H1 (cell line): Measurements from ENCODE around the gene DGAT2. TPM values are rescaled to one million over a fixed set of nuclear protein-coding genes. Genes with fewer than 3 reads are reported as not detected.

ENCODE experiments used
- CTCF ChIA-PET: fragments of 300-600 bp; sonication (Branson Sonifier 250); formaldehyde crosslinking; loops from one replicate; lab custom pipeline; 2021; ENCODE audit not compliant: partially characterized antibody; lab: Charles Lee
- POLR2A ChIA-PET: fragments of 300-600 bp; sonication (Branson Sonifier 250); formaldehyde crosslinking; loops from one replicate; lab custom pipeline; 2021; ENCODE audit warnings: inconsistent platforms; ENCODE audit not compliant: partially characterized antibody; lab: Charles Lee
- DNase-seq, 2 experiments: peaks; one replicate each; pipeline versions ENCODE4 v3.0.0 to v3.0.0-alpha.2; 2010 to 2022; ENCODE audit warnings: low spot score in 2 of 2, low read depth in 1 of 2, mixed read lengths in 1 of 2
- FAIRE-seq: peaks from 2 replicates; lab custom pipeline; 2011; peaks lifted over from hg19 to GRCh38; lab: Jason Lieb, UNC
- H2AFZ ChIP-seq: 2 replicates; pipeline ENCODE4 v1.8.1; 2012; ENCODE audit warnings: low read length, inconsistent platforms
- H2AK5ac ChIP-seq: 2 replicates; pipeline ENCODE4 v1.6.1; 2013; ENCODE audit warnings: low read depth, low read length
- H2BK120ac ChIP-seq: replicated peaks from 2 replicates; pipeline ENCODE3; 2013; ENCODE audit warnings: low read depth, low read length, inconsistent platforms
- H2BK12ac ChIP-seq: 2 replicates; pipeline ENCODE4 v1.6.1; 2013; ENCODE audit warnings: low read depth, low read length
- H2BK15ac ChIP-seq: 2 replicates; pipeline ENCODE4 v1.6.1; 2013; ENCODE audit warnings: low read length
- H2BK20ac ChIP-seq: 2 replicates; pipeline ENCODE4 v1.6.1; 2013; ENCODE audit warnings: low read length
- H2BK5ac ChIP-seq: 2 replicates; pipeline ENCODE4 v1.6.1; 2013; ENCODE audit warnings: low read depth, low read length
- H3K14ac ChIP-seq: 2 replicates; pipeline ENCODE4 v1.6.1; 2013; ENCODE audit warnings: inconsistent platforms; ENCODE audit not compliant: insufficient read length
- H3K18ac ChIP-seq: 2 replicates; pipeline ENCODE4 v1.6.1; 2013; ENCODE audit warnings: low read length; ENCODE audit errors: extremely low read depth
- H3K23ac ChIP-seq: 2 replicates; pipeline ENCODE4 v1.6.1; 2013; ENCODE audit warnings: inconsistent platforms; ENCODE audit not compliant: insufficient read length
- H3K23me2 ChIP-seq: 2 replicates; pipeline ENCODE4 v1.6.1; 2013; ENCODE audit warnings: low read depth, low read length
- H3K27ac ChIP-seq: 2 replicates; pipeline ENCODE4 v1.6.1; 2011; ENCODE audit warnings: low read depth, low read length, inconsistent platforms
- H3K27me3 ChIP-seq, 4 experiments: replicated peaks in 1 of 4; 1 replicate in 1 of 4; 2 replicates in 3 of 4; pipeline versions ENCODE4 v1.6.1 to v1.8.1; 2011 to 2013; ENCODE audit warnings: low read length in 3 of 4, mild to moderate bottlenecking in 3 of 4, inconsistent platforms in 2 of 4, mixed read lengths in 2 of 4, moderate library complexity in 1 of 4; ENCODE audit not compliant: control insufficient read depth in 3 of 4, insufficient read depth in 3 of 4; ENCODE audit errors: extremely low read depth in 1 of 4
- H3K36me3 ChIP-seq, 4 experiments: 2 replicates each; pipeline versions ENCODE4 v1.6.1 to v1.8.1; 2011 to 2013; ENCODE audit warnings: mild to moderate bottlenecking in 4 of 4, low read length in 3 of 4, moderate library complexity in 2 of 4, control low read depth in 1 of 4, inconsistent platforms in 1 of 4; ENCODE audit not compliant: insufficient read depth in 4 of 4, control insufficient read depth in 2 of 4
- H3K4ac ChIP-seq: replicated peaks from 2 replicates; pipeline ENCODE3; 2013; ENCODE audit warnings: low read length, low read depth, mixed read lengths, inconsistent platforms; ENCODE audit not compliant: insufficient read length
- H3K4me1 ChIP-seq, 4 experiments: replicated peaks in 1 of 4; 1 replicate in 1 of 4; 2 replicates in 3 of 4; pipeline versions ENCODE4 v1.6.1 to v1.8.1; 2011 to 2013; ENCODE audit warnings: low read length in 3 of 4, inconsistent platforms in 2 of 4, mixed read lengths in 1 of 4; ENCODE audit not compliant: insufficient read depth in 4 of 4, control insufficient read depth in 3 of 4
- H3K4me2 ChIP-seq, 2 experiments: 2 replicates each; pipeline versions ENCODE4 v1.6.1 to v1.8.1; 2011 to 2013; ENCODE audit warnings: low read depth in 2 of 2, low read length in 2 of 2, control low read depth in 1 of 2, inconsistent platforms in 1 of 2, mild to moderate bottlenecking in 1 of 2; ENCODE audit not compliant: insufficient read depth in 1 of 2
- H3K4me3 ChIP-seq, 4 experiments: fragments of 200-600, 300-600 bp in 1 of 4; sonication (generic), shearing (Covaris generic), sonication (Bioruptor Twin) in 1 of 4; 2 replicates each; pipeline versions ENCODE4 v1.5.1 to v1.8.1; 2011 to 2016; ENCODE audit warnings: low read length in 4 of 4, low read depth in 3 of 4, control low read depth in 2 of 4, inconsistent platforms in 2 of 4, mild to moderate bottlenecking in 2 of 4, mixed read lengths in 1 of 4, moderate library complexity in 1 of 4; ENCODE audit not compliant: insufficient read depth in 2 of 4; ENCODE audit errors: extremely low read depth in 1 of 4
- H3K56ac ChIP-seq: replicated peaks from 2 replicates; pipeline ENCODE3; 2013; ENCODE audit warnings: low read depth, mild to moderate bottlenecking, mixed read lengths, low read length, inconsistent platforms; ENCODE audit not compliant: insufficient read length
- H3K79me1 ChIP-seq: 2 replicates; pipeline ENCODE4 v1.6.1; 2013; ENCODE audit warnings: low read depth, low read length, control low read depth
- H3K79me2 ChIP-seq, 2 experiments: 2 replicates each; pipeline versions ENCODE4 v1.6.1 to v1.8.1; 2012 to 2013; ENCODE audit warnings: low read length in 2 of 2, mild to moderate bottlenecking in 2 of 2, inconsistent platforms in 1 of 2; ENCODE audit not compliant: insufficient read depth in 2 of 2, control insufficient read depth in 1 of 2
- H3K9ac ChIP-seq, 4 experiments: replicated peaks in 1 of 4; 1 replicate in 1 of 4; 2 replicates in 3 of 4; pipeline versions ENCODE4 v1.6.1 to v1.8.1; 2011 to 2013; ENCODE audit warnings: low read depth in 3 of 4, low read length in 3 of 4, control low read depth in 2 of 4, mild to moderate bottlenecking in 2 of 4, moderate library complexity in 2 of 4, inconsistent platforms in 1 of 4; ENCODE audit errors: extremely low read depth in 1 of 4
- H3K9me3 ChIP-seq, 2 experiments: 2 replicates each; pipeline versions ENCODE4 v1.6.1 to v1.8.1; 2012 to 2013; ENCODE audit warnings: mild to moderate bottlenecking in 2 of 2, moderate library complexity in 2 of 2, control low read depth in 1 of 2, inconsistent platforms in 1 of 2, low read depth in 1 of 2, low read length in 1 of 2, mixed read lengths in 1 of 2; ENCODE audit not compliant: insufficient read depth in 2 of 2
- H4K20me1 ChIP-seq, 2 experiments: replicated peaks in 1 of 2; 2 replicates each; pipeline versions ENCODE3 to v1.8.1; 2011 to 2013; ENCODE audit warnings: inconsistent platforms in 2 of 2, low read length in 2 of 2, mild to moderate bottlenecking in 1 of 2; ENCODE audit not compliant: insufficient read depth in 2 of 2, control insufficient read depth in 1 of 2
- H4K5ac ChIP-seq: 2 replicates; pipeline ENCODE4 v1.6.1; 2013; ENCODE audit warnings: low read length, low read depth, mixed read lengths, inconsistent platforms; ENCODE audit not compliant: insufficient read length
- H4K8ac ChIP-seq: 2 replicates; pipeline ENCODE4 v1.8.0; 2013; ENCODE audit warnings: mild to moderate bottlenecking, moderate library complexity, low read length, inconsistent platforms; ENCODE audit not compliant: insufficient read depth; ENCODE audit errors: extremely low read depth
- H4K91ac ChIP-seq: replicated peaks from 2 replicates; pipeline ENCODE3; 2013; ENCODE audit warnings: low read length, mixed read lengths, inconsistent platforms; ENCODE audit not compliant: insufficient read length
- CEBPB ChIP-seq: IDR thresholded peaks from 2 replicates; pipeline ENCODE4 v1.6.1; 2012; ENCODE audit warnings: low read depth, low read length
- CHD2 ChIP-seq: IDR thresholded peaks from 2 replicates; pipeline ENCODE4 v1.6.1; 2012; ENCODE audit warnings: low read length, improper control_type of control experiment
- CREB1 ChIP-seq: IDR thresholded peaks from 2 replicates; pipeline ENCODE4 v1.6.1; 2012; ENCODE audit warnings: inconsistent platforms
- CTCF ChIP-seq, 3 experiments: IDR thresholded peaks; 1 replicate in 2 of 3; 2 replicates in 1 of 3; pipeline versions ENCODE4 v1.5.1 to v1.6.1; 2011; ENCODE audit warnings: low read length in 3 of 3, mild to moderate bottlenecking in 3 of 3, inconsistent platforms in 2 of 3, low read depth in 1 of 3, moderate library complexity in 1 of 3; ENCODE audit not compliant: insufficient read depth in 1 of 3; ENCODE audit errors: control extremely low read depth in 1 of 3
- EP300 ChIP-seq, 2 experiments: IDR thresholded peaks; 1 replicate in 1 of 2; 2 replicates in 1 of 2; pipeline ENCODE4 v1.6.1; 2011 to 2012; ENCODE audit warnings: low read depth in 2 of 2, low read length in 2 of 2, mild to moderate bottlenecking in 2 of 2, borderline replicate concordance in 1 of 2, inconsistent platforms in 1 of 2, moderate library complexity in 1 of 2
- GTF2F1 ChIP-seq: IDR thresholded peaks from 2 replicates; pipeline ENCODE4 v1.6.1; 2012; ENCODE audit warnings: low read depth, low read length, improper control_type of control experiment, borderline replicate concordance
- KDM5A ChIP-seq: fragments of 200-600 bp; IDR thresholded peaks from 2 replicates; pipeline ENCODE4 v1.7.1; 2012; ENCODE audit warnings: mild to moderate bottlenecking, low read length, inconsistent platforms, mixed read lengths
- PHF8 ChIP-seq: fragments of 200-600 bp; sonication (generic); conservative IDR thresholded peaks from 2 replicates; pipeline ENCODE4 v1.7.1; 2012; ENCODE audit warnings: low read depth, mild to moderate bottlenecking, inconsistent platforms, low read length, moderate library complexity
- POU5F1 ChIP-seq: IDR thresholded peaks from 2 replicates; pipeline ENCODE4 v1.6.1; 2011; ENCODE audit warnings: low read depth, mild to moderate bottlenecking, low read length, moderate library complexity
- SUZ12 ChIP-seq: fragments of 200-600 bp; sonication (generic); IDR thresholded peaks from 2 replicates; pipeline ENCODE4 v1.6.1; 2012; ENCODE audit warnings: mild to moderate bottlenecking, inconsistent platforms, low read length, moderate library complexity, mixed read lengths
- TBP ChIP-seq: IDR thresholded peaks from 2 replicates; pipeline ENCODE4 v1.6.1; 2011; ENCODE audit warnings: low read depth, low read length, improper control_type of control experiment
- WGBS, 2 experiments: shearing (Covaris generic) in 1 of 2; methylation state at CpG; one replicate each; pipeline versions ENCODE4 v1.1.6 to v1.1.7; 2013 to 2015; ENCODE audit warnings: low lambda C conversion rate in 2 of 2, mixed read lengths in 2 of 2, inconsistent platforms in 1 of 2, low coverage in 1 of 2, missing lambda C conversion rate in 1 of 2; ENCODE audit not compliant: insufficient replicate concordance in 2 of 2, insufficient coverage in 1 of 2, insufficient read length in 1 of 2; ENCODE audit errors: extremely low coverage in 1 of 2, missing lambda C conversion rate in 1 of 2; 5-methylcytosine and 5-hydroxymethylcytosine counted together
- polyA plus RNA-seq, 7 experiments: library from polyadenylated mRNA; depleted of rRNA in 3 of 7; stranded (reverse) in 5 of 7; unstranded in 2 of 7; fragments of >200 nt in 5 of 7; fragments of 200-250 nt in 2 of 7; gene quantifications; 1 replicate in 5 of 7; 2 replicates in 1 of 7; 4 replicates in 1 of 7; pipeline versions ENCODE4 v1.2.1 to v1.2.3, GENCODE V29; 2011 to 2013; ENCODE audit warnings: missing spikeins in 2 of 7, mixed read lengths in 2 of 7
- total RNA-seq: library from RNA; stranded (reverse); fragmentation: NEBNext Ultra II Directional; extraction: Animal tissue kit (Norgen Biotek cat#: 25700); gene quantifications from 2 replicates; pipeline ENCODE4 v1.2.1, GENCODE V29; 2021

The DGAT2 gene
- total and polyA plus RNA-seq, 2 of the 8 experiments (the other 6 are each of a cell fraction or from before 2014, with no cell fraction given) = 3.2 to 5.9 TPM

GRCh38 chr11:75801362-75802020 lies 32.9 kb downstream of the DGAT2 start:
- Histone ChIP-seq H3K27ac (no peak overlapping the region), H3K18ac (no peak overlapping the region), H3K9ac (no peak overlapping the region), H3K4me2 (no peak overlapping the region), H3K27me3 (no peaks in the 10 kb centered on the region), H4K8ac (no peak overlapping the region), H3K4me3 (no peak overlapping the region), H3K23me2 (no peaks in the 10 kb centered on the region), H3K79me2 (no peaks in the 10 kb centered on the region), H2BK5ac (no peak overlapping the region), H3K4ac (no peak overlapping the region), H2AK5ac (no peak overlapping the region), H3K9me3 (no peaks in the 10 kb centered on the region), H4K91ac (no peak overlapping the region), H4K20me1 (no peaks in the 10 kb centered on the region), H3K36me3 (no peaks in the 10 kb centered on the region), H2BK15ac (no peak overlapping the region), H2AFZ (no peak overlapping the region), H2BK20ac (no peak overlapping the region), H3K4me1 (0 out of 7 replicates have a peak, but pooled peaks cover 0 to 2% (median 0%) of the 10 kb centered on the region in 4 experiments), H3K79me1 (no peaks in the 10 kb centered on the region), H4K5ac (no peak overlapping the region), H3K14ac (no peak overlapping the region), H3K56ac (no peak overlapping the region), H2BK120ac (no peak overlapping the region), H3K23ac (no peak overlapping the region), H2BK12ac (no peak overlapping the region)
- FAIRE-seq (no peak), DNase-seq (no peak)
- POLR2A ChIA-PET = no interaction called here
- CTCF ChIA-PET = interaction anchor here (1.2 to 6.0 kb wide), 15 partner anchors 7 to 351 kb away, joined by 3 to 94 read pairs (median 6); partner anchors contain the start of gene UVRAG
- WGBS, 2 experiments = 93% methylated on average over 9 of the region's 9 CpGs; no CpG with 5 or more reads in 1 of the 2 experiments
- TF ChIP-seq SUZ12 (no peak), GTF2F1 (no peak), TBP (no peak), KDM5A (no peak), POU5F1 (no peak), CTCF (IDR thresholded peaks at IDR 0.05; ENCODE audit: control extremely low read depth in 1 of 3, insufficient read depth in 1 of 3, low read depth in 1 of 3, low read length in 3 of 3) (no peak), CEBPB (no peak), PHF8 (no peak), CHD2 (no peak), EP300 (IDR thresholded peaks at IDR 0.05; ENCODE audit: borderline replicate concordance in 1 of 2, low read depth in 2 of 2, low read length in 2 of 2) (no peak), CREB1 (no peak)
